T follicular helper cell (primary cell): ENCODE results near the gene TPPP3.

ENCODE experiments used
- DNase-seq: peaks from one replicate; pipeline ENCODE4 v3.0.0-alpha.2; 2020; ENCODE audit warnings: low read depth

Gene TPPP3

GRCh38 chr16:67404740-67405226, 11.5 kb upstream of the TPPP3 start:
- DNase-seq: no peak

DNA sequence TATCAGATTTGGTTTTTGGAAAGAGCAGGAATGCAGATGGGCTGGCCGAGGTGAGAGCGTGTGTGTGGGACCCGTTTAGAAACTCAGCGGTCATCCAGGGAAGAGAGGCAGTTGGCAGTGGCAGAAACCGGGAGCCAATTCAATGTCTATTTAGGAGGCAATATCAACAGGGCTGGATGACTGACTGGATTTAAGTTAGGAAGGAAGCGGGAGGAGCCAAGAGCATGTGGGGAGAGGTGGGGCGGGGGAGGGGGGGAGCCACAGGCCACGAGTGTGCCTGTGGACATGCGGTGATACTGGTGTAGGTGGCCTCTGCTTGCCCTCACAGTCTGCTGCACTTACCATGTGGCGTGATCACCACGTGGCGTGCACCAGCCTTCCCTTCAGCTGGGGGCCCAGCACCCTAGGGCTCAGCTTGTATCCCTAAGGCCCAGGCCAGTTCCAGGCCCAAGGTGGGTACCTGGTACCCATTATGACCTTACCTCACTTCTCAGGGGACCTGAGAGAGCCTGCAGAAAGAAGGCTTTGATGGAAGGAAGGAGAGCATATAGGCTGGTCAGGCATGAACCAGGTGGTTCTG, 10.8 kb upstream of the TPPP3 start:
- DNase-seq: no peak

DNA sequence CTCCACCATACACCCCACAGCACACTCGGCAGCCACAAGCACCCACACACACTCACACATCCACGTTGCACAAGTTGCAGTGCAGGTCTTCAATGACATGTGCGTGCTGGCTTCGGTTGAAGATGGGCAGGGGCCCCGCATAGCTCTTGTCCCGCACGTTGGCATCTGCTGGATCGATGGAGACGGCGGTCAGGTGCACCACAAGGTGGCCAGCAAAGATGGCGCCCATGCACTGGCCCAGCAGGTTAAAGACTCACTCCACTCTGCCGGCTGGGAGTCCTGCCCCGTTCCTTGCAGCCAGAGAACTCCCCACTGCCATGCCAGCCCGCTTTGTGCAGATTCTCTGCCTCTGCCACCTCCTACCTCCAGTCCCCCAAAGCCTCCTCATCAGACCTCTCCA, 7.6 kb upstream of the TPPP3 start:
- no peak for DNase-seq

- DNase-seq: no peak
These were observed 6.7 kb upstream of the TPPP3 start for GRCh38 chr16:67399749-67400704.

- DNase-seq: no peak
These were observed 6.0 kb upstream of the TPPP3 start for GRCh38 chr16:67399218-67399733.

- DNase-seq: no peak
These were observed 5.4 kb upstream of the TPPP3 start for GRCh38 chr16:67398546-67399217.

DNA sequence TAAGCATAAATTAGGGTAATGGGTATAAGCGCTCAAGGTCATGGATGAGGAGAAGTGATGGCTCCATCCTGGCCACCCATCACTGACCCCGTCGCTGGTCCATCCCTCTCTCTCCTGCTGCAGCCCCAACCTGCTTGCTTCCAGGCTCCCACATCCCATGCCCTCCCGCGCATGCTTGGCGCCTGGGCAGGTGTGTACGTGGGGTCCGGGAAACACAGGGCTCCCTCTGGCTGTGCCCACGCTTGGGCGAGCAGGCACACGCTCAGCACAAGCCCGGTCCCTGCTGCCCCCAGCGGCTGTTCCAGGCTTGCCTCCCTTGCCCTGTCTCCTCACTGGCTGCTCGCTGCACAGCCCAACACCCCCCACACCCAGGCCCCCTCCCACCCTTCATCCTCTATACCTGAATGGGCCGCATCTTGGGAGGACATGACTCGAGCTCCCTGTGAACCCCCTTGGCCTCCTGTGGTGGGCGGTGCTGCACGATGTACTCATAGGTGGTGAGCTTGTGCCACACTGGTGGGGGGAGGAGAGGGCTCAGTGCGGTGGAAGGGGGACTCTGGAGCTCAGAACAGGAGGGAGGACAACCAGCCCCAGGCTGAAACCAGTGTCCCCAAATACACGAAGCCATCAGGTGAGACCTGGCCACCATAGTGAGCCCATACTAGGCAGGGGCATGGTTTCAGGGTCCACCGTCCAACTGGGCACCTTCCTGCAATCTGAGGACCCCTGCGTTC, 4.7 kb upstream of the TPPP3 start:
- DNase-seq: no peak

DNA sequence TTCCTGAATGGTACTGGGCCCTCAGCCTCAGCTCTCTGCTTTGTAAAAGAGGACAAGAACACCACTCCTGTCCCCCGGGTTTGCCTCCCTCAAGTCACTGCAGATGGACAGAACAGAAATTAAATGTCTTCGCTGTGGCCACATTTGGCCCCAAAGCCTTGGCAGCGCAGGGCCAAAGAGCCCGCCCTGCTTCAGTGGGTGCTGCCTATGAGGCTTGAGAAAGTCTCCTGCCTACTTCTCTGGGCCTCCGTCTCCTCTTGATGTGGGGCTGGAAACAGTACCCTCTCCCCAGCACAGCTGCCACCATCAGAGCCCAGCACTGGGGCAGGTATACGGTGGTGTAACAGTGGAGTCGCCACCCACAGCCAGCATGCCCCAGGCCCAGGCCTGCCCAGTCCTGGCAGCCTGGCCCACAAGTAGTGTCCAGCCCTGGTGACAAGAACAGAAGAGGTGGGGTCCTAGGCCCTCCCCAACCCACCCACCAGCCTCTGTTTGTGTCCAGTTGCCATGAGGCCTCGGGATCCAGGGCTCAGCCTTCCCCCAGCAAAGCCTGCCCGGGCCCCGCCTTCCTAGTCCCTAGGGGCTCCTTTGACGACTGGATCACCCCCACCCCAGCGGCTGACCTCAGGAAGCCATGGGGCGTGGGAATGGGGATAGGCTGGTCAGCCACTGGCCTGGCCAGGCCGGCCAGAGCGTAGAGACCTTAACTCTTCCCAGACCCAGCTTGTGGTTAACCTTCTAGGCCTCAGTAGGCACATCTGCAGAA, 3.9 kb upstream of the TPPP3 start:
- no peak for DNase-seq

- DNase-seq: no peak
These were observed 3.1 kb upstream of the TPPP3 start for GRCh38 chr16:67396159-67397035.

GRCh38 chr16:67395458-67396158, 2.3 kb upstream of the TPPP3 start:
- DNase-seq: no peak

DNA sequence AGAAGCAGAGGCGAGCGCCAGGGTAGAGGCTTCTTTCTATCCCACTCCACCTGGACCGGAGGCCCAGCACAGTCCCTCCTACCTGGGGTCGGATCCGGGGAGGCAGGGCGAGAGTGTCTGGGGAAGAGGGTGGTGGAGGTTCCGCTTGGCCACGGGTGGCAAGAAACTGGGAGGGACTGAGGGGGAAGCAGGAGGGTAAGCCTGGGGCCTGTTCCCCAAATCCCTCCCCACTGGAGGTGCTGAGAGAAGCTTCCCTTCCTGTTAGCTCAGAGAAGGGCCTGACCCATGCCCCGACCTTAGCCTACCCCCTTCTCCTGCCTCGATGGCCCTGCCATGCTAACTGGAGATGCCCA, 1.8 kb upstream of the TPPP3 start:
- no peak for DNase-seq

DNA sequence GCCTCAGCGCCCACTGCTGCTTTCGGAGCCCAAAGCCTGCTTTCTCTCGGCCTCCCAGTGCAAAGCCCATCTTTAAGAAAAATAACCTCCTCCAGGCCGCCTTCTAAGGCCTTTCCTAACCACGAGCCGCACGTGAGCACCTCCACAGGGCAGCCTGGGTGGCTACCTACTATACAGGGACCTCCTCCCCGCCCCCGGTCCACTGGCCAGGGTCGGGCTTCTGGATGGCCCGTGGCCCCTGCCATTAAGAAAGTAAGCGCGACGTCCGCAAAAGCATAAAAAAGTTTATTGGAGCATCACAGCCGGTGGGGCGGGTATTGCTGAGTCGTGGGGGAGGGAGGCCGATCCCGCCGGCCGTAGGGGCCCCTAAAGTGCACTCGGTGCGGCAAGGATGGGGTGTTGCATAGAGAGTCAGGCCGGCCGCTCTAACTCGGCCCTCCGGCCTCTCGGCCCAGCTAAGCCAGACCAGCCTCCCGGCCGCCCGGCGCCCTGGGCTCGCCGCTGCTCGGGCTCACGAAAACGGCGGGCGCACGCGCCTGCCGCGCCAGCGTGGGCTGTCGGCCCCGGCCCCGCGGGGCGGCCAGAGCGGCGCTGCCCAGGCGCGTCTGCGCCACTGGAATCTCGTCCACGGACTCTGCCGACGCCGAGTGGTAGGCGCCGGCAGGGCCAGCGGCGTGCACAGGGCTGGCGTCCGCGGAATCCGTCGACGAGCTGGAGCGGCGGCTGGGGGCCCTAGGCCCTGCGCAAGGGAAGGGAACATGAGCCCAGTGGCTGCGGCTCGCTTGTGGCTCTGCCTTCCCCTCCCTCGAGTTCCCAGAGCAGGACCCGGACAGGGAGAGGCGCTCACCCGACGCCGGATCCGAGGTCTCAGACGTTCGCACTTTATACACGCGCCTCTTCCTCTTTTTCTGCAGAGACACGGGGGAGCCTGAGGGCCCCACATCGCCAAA, 1.1 kb upstream of the TPPP3 start:
- no peak for DNase-seq

- no peak for DNase-seq
These were observed 473 bp upstream of the TPPP3 start for GRCh38 chr16:67393788-67394154.

DNA sequence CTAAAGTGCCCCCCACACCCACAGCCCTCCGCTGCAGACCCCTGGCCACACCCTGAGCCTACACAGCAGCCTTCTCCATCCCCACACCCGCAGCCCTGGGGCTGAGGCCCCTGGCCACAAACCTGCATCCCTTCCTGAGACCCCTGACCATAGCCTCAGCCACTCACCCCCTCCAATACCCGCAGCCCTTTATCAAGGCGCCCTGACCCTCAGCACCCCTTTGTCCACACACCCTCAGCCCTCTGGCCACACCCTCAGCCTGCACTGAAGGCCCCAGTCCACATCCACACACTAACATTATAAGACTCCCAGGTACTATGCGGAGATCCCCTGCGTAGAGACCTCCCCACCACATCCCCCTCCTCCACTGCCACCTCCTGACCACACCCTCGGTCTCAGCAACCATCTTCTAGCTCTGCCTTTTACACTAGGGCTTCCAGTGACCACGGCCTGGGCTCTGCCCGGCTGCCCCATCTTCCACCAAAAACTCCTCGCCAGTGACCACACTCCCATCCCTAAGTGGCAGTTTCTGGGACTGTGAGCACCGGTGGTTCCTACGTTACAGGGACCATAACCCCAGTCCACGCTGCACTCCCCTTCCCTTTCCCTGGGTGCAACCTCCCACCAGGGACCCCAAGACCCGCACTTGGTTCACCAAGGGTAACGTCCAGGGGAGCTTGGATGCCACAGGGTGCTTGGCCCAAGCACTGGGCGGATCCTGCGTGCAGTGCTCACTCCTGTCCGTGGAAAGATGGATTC, 818 bp downstream of the TPPP3 start:
- DNase-seq: no peak

- DNase-seq: no peak
These were observed 1.6 kb downstream of the TPPP3 start for GRCh38 chr16:67391424-67392300.

- no peak for DNase-seq
These were observed 2.4 kb downstream of the TPPP3 start for GRCh38 chr16:67390816-67391423.
